Adipose tissue (tissue), 3 donors: ENCODE measurements around the gene STARD6. TPM values are rescaled to one million over a fixed set of nuclear protein-coding genes. Genes with fewer than 3 reads are reported as not detected.
"Not testable (repeated sequence)": the region's sequence is repeated elsewhere in the genome, so short reads cannot be mapped to it uniquely, and the experiment has no call there.

Experiments used
- H3K27ac ChIP-seq: one replicate; pipeline ENCODE4 v1.5.1; 2013; ENCODE audit warnings: low read depth, low read length
- WGBS, 3 donors: extraction: QIAGEN DNeasy Blood & Tissue Kit; methylation state at CpG; one replicate each; pipeline ENCODE4 v1.1.7; 2013; 5-methylcytosine and 5-hydroxymethylcytosine counted together
- polyA plus RNA-seq, 3 donors: library from polyadenylated mRNA; stranded (reverse); fragments of 200-250 nt; gene quantifications; one replicate each; pipeline ENCODE4 v1.2.3, GENCODE V29; 2013
- donor health status: healthy with polysubstance abuse.
- donor health status: Bipolar disorder and iron deficiency.
- donor health status: healthy.

Gene STARD6
- polyA plus RNA-seq, 3 donors, result not detected

DNA sequence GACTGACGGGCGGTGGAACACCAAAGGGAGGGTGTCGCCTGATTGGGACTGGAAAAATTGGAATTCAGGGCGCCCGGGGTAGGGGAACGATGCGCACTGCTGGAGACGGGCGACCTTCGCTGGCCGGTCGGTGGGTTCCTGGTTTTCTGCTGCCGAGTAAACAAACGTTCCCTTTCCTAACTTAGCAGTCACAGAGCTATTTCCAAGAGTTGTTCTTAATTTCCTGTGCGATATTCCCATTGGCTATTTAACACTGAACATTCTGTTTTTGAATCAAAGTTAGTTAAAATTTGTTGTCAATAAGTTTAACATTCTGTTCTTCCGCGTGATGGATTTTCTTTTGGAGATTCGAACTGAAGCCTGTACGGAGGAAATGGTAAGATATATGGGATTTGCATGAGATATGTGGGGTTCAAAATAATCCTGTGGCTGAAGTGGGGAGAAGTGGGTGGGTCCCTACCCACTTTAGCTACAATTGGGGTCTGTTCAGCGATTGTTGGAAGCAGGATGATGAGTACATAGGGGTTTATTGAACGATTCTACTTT lies 910 bp upstream of the STARD6 start:
- 2% methylated on average over 21 of the region's 21 CpGs for WGBS, 3 donors
- no peak overlapping the region for H3K27ac ChIP-seq

DNA sequence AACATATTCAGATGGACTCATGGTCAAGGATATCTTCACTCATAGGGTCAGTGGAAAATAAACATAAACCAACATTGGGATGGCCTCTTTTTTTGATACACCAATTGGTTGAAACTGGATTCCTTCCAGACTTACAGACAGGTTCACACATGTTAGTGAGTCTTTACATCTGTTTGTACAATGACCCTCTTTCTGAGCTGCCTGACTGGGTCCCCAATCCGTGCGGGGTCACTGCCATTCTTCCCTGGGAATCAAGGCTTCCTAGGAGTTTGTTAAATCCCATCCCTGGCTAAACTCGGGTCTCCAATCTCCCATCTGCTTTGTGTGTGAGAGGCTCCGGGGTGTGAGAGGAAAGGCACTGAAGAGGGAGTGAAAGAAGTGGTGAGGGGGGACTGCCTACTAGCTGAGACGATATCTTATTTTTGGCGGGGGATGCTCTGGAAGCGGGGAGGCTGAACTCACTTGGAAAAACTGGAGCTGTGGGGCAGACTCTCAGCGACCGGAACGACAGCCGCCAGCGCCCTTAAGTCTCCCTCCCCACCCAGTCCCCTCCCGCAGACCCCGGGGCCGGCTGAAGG lies 487 bp downstream of the STARD6 start:
- 2 to 5% (median 3%) methylated on average over 15 of the region's 15 CpGs for WGBS, 3 donors
- H3K27ac ChIP-seq, result no peak overlapping the region

DNA sequence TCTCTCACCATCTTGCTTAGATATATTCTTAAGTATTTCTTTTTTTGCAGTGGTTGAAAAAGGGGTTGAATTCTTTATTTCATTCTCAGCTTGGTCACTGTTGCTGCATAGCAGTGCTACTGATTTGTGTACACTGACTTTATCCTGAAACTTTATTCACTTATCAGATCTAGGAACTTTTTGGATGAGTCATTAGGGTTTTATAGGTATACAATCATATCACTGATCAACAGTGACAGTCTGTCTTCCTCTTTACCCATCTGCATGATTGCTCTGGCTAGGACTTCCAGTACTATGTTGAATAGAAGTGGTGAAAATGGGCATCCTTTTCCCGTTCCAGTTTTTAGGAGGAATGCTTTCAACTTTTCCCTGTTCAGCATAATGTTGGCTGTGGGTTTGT lies 6.5 kb downstream of the STARD6 start:
- 90 to 96% (median 92%) methylated on average over 1 of the region's 1 CpG for WGBS, 3 donors
- H3K27ac ChIP-seq, result no peak overlapping the region

DNA sequence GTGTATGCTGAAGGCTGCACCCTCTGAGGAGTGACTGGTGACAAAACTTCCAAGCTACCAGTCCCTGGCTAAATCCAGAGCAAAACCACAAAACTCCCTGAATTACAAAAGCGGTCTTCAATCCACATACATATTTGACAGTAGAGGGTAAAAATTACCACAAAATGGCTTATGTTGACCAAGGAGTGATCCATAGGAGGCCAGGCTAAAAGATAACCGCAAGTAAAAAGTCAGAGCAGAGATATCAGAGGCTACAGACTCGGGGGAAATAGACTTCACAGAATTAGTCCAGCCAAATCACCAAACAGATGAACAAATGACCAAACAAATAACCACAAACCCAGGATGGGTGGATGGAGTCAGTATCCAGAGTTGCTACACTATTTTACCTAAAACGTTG lies 19.4 kb downstream of the STARD6 start:
- 88 to 93% (median 89%) methylated on average over 4 of the region's 4 CpGs for WGBS, 3 donors
- H3K27ac ChIP-seq, result no peak overlapping the region

DNA sequence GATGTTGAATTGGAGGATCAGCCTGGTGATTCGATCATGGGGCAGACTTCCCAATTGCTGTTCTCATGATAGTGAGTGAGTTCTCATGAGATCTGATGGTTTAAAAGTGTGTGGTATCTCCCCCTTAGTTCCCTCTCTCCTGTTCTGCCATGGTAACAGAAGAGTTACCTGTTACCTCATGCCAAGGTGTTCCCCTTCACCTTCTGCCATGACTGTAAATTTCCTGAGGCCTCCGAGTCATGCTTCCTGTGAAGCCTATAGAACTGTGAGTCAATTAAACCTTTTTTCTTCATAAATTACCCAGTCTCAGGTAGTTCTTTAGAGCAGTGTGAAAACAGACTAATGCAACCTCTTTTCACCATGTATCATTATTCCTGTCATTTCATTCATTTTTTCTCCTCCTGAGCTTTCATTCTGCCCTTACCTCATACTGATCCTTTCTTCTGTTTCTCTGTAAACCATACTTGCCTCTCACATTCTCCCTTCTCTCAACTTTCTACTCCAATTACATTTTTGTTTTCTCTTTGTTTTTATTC lies 22.0 kb downstream of the STARD6 start:
- H3K27ac ChIP-seq, result no peak overlapping the region
- WGBS, 3 donors, result 78 to 93% (median 85%) methylated on average over 2 of the region's 2 CpGs

DNA sequence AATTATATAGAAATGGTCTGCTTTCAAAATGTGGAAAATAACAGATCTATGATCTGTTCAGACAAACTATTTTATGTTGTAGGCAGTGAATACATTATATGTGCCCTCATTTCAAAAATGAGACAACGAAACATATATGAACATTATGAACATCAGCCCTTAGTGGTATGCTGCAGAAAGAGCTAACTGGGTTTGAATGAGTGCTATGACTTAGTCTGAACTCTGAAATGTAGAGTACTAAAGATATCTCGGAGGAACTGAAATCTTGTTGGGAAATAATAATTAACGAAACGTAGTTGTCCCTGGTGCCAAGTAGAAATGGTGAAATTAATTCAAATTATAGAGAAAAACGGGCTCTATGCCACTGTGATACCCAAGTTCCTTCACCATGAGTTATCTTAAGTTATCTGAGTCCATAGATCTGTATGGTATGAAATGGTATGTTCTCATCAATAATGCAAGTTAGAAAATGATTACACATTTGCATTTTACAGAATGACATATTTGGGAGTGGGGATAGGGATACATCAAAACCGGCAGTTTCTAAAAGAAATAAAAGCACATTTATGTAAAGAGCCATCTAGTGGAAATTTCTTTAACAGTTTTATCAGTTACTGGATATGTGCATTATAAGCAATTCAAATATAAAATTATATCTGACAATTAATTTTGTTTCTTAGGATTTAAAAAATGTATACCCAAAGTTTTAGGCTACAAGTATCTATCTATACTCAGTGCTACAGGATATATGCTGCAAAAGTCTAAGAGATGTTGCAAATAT lies 26.7 kb downstream of the STARD6 start:
- 54 to 70% (median 67%) methylated on average over 6 of the region's 6 CpGs for WGBS, 3 donors
- H3K27ac ChIP-seq, result no peak overlapping the region

DNA sequence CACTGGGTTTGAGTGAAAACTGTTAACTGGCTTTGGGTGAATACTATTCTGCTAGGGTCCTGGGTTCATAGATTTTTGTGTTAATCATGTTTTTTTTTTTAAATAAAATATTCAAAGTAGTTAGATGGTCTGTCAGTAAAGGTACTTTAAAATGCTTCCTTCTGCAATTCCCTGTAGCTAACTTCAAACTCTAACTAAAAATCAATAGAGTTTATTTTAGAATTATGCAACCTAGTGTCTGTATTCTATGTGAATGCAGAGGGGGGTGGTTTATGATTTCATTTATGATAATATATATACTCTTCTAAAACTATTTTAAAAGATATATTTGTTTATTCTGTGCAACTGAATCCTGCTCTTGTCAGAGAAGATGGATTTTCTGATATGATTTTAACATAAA lies 27.9 kb downstream of the STARD6 start:
- H3K27ac ChIP-seq, result no peak overlapping the region

DNA sequence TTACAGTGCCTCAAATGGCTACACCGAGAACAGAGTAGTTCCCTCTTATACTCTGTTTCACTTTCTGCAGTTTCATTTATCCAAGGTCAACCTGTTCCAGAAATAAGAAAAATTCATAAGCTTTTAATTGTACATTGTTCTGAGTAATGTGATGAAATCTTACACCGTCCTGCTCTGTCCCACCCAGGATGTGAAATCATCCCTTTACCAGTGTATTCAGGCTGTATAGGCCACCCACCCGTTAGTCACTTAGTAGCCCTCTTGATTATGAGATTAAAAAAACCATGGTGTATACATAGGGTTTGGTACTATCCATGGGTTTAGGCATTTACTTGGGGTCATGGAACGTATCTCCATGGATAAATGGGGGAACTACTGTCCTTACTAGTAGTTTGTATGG lies 29.8 kb downstream of the STARD6 start:
- no peak overlapping the region for H3K27ac ChIP-seq
- WGBS, 3 donors, result 73 to 85% (median 76%) methylated on average over 4 of the region's 4 CpGs

DNA sequence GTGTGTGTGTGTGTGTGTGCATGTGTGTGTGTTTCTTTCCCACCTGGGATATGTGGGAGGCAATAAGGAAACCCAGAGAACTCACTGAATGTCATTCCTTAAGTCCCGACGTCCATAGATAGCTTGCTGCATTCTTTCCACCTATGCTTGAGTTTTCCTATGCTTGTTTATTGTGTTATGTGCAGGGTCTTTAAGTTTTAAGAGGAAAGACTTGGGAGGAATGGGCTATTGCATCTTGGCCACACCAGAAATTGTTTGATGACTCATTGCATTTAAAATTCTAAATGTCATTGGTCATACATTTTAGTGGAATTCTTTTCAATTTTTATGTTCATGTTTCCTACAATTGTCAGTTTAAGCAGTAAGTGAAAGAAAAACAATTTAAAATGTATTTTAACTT lies 33.7 kb downstream of the STARD6 start:
- 65 to 98% (median 86%) methylated on average over 2 of the region's 2 CpGs for WGBS, 3 donors
- H3K27ac ChIP-seq, result no peak overlapping the region

DNA sequence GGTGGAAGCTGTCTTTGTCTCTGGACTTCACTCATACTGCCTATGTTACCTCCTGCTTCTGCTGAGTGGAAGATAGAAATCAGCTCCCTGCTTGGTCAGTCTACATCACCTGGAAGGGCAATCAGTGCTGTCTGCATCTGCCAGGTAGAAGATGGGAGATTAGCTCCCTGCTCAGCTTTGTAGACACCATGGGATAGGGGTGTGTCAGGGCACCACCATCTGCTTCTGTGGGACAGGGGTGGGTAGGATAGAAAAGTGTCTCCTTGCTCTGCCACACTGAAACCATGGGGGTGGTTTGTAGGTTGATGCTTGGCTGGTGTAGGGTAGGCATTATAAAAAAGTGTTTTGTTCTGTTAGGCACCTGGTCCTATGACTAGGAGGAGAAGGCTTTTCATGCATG lies 34.1 kb downstream of the STARD6 start:
- no peak overlapping the region for H3K27ac ChIP-seq

DNA sequence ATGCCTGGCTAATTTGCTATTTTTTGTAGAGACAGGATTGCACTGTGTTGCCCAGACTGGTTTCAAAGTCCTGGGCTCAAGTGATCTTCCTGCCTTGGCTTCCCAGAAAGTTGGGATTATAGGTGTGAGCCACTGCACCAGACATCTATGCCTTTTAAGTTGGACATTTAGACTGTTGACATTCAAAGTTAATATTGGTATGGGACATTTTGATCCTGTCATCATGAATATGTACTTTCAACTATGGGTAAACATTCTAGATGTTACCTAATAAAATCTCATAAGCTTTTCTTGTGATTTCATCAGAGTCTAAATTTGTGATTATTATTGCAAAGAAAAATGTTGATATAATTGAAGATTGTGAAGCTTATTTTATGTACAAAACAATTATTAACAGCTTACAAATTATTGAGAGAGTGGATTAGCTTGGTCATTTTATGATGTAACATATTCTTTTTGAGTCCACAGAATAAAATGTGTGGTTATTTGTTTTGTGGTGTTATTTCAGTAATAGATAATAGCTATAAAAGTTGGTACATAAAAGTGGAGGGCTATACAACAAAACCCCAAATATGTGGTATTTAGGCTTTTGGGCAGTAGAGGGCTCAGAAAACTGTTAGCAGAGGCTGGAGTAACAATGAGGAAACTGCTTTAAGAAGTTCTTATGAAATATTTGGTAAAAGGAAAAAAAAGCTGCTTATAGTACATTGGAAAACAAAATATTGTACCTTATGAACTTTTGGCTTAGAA lies 41.4 kb downstream of the STARD6 start:
- H3K27ac ChIP-seq, result no peak overlapping the region

DNA sequence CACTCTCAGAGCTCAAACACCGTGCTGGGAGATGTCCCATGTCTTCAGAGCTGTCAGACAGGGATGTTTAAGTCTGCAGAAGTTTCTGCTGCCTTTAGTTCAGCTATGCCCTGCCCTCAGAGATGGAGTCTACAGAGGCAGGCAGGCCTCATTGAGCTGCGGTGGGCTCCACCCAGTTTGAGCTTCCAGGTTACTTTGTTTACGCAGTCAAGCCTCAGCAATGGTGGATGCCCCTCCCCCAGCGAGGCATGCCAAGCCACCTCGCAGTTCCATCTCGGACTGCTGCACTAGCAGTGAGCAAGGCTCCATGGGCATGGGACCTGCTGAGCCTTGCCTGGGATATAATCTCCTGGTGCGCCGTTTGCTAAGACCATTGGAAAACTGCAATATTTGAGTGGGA lies 48.1 kb downstream of the STARD6 start:
- 78 to 93% (median 88%) methylated on average over 8 of the region's 8 CpGs for WGBS, 3 donors
- H3K27ac ChIP-seq, result not testable (repeated sequence)

DNA sequence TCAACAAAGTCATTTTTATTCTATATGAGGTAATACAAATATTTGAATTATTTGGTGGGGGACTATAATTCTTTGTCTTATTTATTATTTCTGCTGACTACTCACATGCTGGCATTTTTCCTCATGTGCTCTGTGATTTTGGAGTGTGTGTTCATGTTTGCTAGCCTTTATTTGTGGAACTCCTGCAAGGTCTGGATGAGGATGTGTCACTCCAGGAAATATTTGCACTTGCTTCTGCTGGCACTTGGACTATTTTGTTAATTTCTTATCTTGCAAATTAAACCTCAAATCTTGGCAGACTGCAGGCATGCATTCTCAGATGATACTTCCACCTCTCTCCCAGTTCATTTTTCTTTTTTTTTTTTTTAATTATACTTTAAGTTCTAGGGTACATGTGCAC lies 54.2 kb downstream of the STARD6 start:
- no peak overlapping the region for H3K27ac ChIP-seq

DNA sequence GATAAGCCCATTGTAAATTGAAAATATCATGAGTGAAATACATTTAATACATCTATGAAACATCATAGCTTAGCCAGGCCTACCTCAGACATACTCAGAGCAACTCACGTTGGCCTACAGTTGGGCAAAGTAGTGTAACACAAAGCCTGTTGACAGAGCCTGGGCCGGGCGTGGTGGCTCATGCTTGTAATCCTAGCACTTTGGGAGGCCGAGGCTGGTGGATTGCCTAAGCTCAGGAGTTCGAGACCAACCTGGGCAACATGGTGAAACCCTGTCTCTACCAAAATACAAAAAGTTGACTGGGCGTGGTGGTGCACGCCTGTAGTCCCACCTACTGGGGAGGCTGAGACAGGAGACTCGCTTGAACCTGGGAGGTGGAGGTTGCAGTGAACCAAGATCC lies 58.7 kb downstream of the STARD6 start:
- 95 to 98% (median 97%) methylated on average over 8 of the region's 8 CpGs for WGBS, 3 donors
- not testable (repeated sequence) for H3K27ac ChIP-seq

DNA sequence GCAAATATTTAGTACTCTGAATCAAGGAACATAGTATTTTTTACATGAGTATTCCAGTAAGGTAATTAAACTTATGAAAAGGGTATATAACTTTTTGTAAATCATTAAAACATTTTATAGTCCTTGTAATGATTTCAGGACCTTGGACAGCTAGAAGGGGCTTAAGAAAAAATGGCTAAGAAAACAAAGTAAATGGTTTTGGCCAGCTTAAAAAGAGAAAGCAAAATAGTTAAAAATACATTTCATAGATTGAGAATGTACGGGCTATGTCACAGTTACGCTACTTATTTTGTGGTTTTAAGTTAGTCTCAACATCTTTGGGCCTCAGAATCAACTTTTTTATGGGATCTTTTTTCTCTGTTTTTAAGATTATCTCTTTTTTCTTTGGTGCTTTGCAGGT lies 61.6 kb downstream of the STARD6 start:
- 95 to 98% (median 97%) methylated on average over 2 of the region's 2 CpGs for WGBS, 3 donors
- H3K27ac ChIP-seq, result no peak overlapping the region

DNA sequence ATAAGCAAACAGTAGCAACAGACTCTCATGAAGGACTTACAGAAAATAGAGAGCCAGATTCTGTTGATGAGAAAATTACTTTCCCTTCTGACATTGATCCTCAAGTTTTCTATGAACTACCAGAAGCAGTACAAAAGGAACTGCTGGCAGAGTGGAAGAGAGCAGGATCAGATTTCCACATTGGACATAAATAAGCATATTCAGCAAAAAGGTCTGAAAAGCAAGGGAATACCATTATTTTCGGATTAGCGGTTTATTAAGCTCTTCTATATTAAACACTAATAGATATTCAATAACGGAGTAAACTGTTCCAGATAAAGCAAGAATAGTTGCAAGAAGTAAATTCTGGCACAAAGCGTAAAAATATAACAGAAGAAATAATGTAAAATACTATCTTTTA lies 63.4 kb downstream of the STARD6 start:
- H3K27ac ChIP-seq, result no peak overlapping the region
- WGBS, 3 donors, result 95 to 97% (median 97%) methylated on average over 4 of the region's 4 CpGs

DNA sequence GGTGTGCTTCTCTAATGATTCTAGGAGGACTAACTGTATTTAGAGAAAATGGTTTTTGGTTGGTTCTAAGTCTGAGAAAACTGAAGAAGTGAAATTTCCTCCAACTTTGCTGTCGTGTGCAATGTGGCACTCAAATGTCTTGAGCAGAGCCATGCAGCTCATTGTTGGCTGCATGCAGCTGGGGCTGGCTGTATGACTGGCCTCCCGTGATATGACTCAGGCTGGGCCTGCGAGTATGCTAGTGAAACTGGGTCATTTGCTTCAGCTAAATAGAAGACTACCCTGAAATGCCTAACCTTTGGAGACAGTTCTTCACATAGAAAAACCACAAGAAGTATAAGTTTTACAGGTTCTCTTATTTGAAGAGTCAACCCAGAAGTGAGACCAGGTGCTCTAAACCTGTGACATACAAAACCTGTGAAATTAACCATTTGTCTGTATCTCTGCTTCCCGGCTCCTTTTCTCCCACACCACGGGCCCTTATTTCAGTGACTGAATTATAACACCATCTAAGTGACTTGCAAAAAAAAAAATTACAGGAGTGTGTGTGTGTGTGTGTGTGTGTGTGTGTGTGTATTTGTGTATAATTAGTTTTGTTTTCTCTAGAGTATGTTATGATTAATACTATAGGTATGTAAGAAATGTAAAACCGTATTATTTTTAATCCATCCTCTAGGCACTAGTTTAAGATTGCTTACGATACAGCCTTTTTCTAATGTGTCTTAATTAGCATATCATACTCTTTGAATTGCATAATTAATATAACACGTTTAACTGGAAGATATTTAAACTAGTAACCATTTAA lies 72.5 kb downstream of the STARD6 start:
- H3K27ac ChIP-seq, result no peak overlapping the region
- 56 to 76% (median 59%) methylated on average over 8 of the region's 8 CpGs for WGBS, 3 donors

DNA sequence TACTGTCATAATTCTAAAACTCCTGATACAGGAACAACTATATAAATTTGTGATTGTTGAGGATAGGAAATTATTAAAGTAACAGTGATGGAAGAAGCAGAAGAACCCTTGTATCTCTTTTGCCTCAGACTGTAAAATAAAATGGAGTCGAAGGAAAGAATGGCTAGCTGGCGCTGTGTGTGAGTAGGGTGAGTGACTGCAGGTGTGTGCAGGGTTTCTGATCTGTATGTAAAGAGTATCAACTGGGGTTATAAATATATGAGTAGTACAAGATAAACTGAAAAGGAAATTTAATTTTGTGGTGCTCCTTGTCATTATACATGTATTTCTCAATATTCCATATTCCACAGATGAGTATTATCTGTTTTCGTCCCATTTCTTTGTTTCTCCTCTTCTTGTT lies 73.1 kb downstream of the STARD6 start:
- WGBS, 3 donors, result 93 to 99% (median 95%) methylated on average over 3 of the region's 3 CpGs

DNA sequence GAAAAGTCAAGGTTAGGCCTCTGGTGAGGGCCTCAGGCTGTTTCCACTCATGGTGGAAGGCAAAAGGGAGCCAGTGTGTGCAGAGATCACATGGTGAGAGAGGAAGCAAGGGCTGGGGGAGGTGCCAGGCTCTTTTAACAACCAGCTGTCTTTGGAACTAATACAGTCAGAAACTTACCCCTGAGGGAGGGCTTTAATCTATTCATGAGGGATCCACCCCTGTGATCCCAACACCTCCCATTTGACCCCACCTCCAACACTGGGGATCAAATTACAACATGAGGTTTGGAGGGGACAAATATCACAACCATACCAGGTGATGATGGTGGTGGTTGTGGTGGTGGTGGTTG lies 77.5 kb downstream of the STARD6 start:
- no peak overlapping the region for H3K27ac ChIP-seq

More for the DNA sequence above, 73.1 kb downstream of the STARD6 start:
- H3K27ac ChIP-seq, result no peak overlapping the region
